WTC11 (cell line): Measurements from ENCODE around the gene HS1BP3. TPM values are rescaled to one million over a fixed set of nuclear protein-coding genes. Genes with fewer than 3 reads are reported as not detected.

ENCODE experiments used
- ATAC-seq: fragments of 200-7000 bp; cut with Tn5 transposase; 2 replicates; pipeline ENCODE4 v1.10.0; 2021; ENCODE audit warnings: mild to moderate bottlenecking, moderate library complexity
- CTCF ChIA-PET: fragments of 300-600 bp; sonication (Branson Sonifier 250); formaldehyde crosslinking; loops from one replicate; lab custom pipeline; 2021; ENCODE audit warnings: antibody characterized with exemption; lab: Charles Lee
- POLR2A ChIA-PET: fragments of 350-600 bp; sonication (Branson Sonifier 250); formaldehyde crosslinking; loops from one replicate; lab custom pipeline; 2021; ENCODE audit warnings: antibody characterized with exemption; lab: Charles Lee
- DNase-seq: peaks from one replicate; pipeline ENCODE4 v3.0.0; 2021; ENCODE audit warnings: low spot score
- H3K27ac Mint-ChIP-seq: 2 replicates; pipeline ENCODE4 v1.8.0; 2021; ENCODE audit warnings: mixed read lengths
- H3K27me3 Mint-ChIP-seq: 2 replicates; pipeline ENCODE4 v1.8.0; 2021; ENCODE audit warnings: low read depth, mild to moderate bottlenecking, moderate library complexity, mixed read lengths
- H3K36me3 Mint-ChIP-seq: 2 replicates; pipeline ENCODE4 v1.8.0; 2021; ENCODE audit warnings: mixed read lengths
- H3K4me1 Mint-ChIP-seq: 2 replicates; pipeline ENCODE4 v1.8.0; 2022; ENCODE audit warnings: mixed read lengths
- H3K4me3 Mint-ChIP-seq: 2 replicates; pipeline ENCODE4 v1.8.0; 2021; ENCODE audit warnings: mild to moderate bottlenecking, moderate library complexity, mixed read lengths
- H3K9me3 Mint-ChIP-seq: 2 replicates; pipeline ENCODE4 v1.8.0; 2021; ENCODE audit warnings: mixed read lengths
- ATF1 ChIP-seq: sonication (generic); formaldehyde crosslinking; IDR thresholded peaks from 2 replicates; pipeline ENCODE4 v1.8.1; 2023; ENCODE audit warnings: mild to moderate bottlenecking, moderate library complexity, missing genetic modification reagents
- CBFB ChIP-seq: sonication (generic); formaldehyde crosslinking; IDR thresholded peaks from 2 replicates; pipeline ENCODE4 v1.8.1; 2022; ENCODE audit warnings: mild to moderate bottlenecking, low read depth, missing genetic modification reagents
- ELF4 ChIP-seq: sonication (generic); formaldehyde crosslinking; IDR thresholded peaks from 2 replicates; pipeline ENCODE4 v1.8.1; 2022; ENCODE audit warnings: low read depth, mild to moderate bottlenecking, moderate library complexity, missing genetic modification reagents
- ESRRA ChIP-seq: sonication (generic); formaldehyde crosslinking; IDR thresholded peaks from 2 replicates; pipeline ENCODE4 v1.8.1; 2022; ENCODE audit warnings: mild to moderate bottlenecking, missing genetic modification reagents, borderline replicate concordance
- ETV6 ChIP-seq: sonication (generic); formaldehyde crosslinking; IDR thresholded peaks from 2 replicates; pipeline ENCODE4 v1.8.1; 2022; ENCODE audit warnings: mild to moderate bottlenecking, missing genetic modification reagents
- FOXP1 ChIP-seq: sonication (generic); formaldehyde crosslinking; IDR thresholded peaks from 2 replicates; pipeline ENCODE4 v1.8.0; 2022; ENCODE audit warnings: missing genetic modification reagents, mild to moderate bottlenecking, moderate library complexity, borderline replicate concordance
- JAZF1 ChIP-seq: fragments of 250-450 bp; sonication (Bioruptor Pico); IDR thresholded peaks from 2 replicates; pipeline ENCODE4 v1.9.0; 2021; ENCODE audit warnings: moderate library complexity, mild to moderate bottlenecking, inconsistent platforms
- MYBL2 ChIP-seq: sonication (generic); formaldehyde crosslinking; IDR thresholded peaks from 2 replicates; pipeline ENCODE4 v1.8.1; 2023; ENCODE audit warnings: mild to moderate bottlenecking, moderate library complexity, missing genetic modification reagents
- NFE2L1 ChIP-seq: sonication (generic); formaldehyde crosslinking; IDR thresholded peaks from 2 replicates; pipeline ENCODE4 v1.8.1; 2023; ENCODE audit warnings: missing genetic modification reagents
- OVOL2 ChIP-seq: fragments of 250-450 bp; sonication (Bioruptor Pico); IDR thresholded peaks from 2 replicates; pipeline ENCODE4 v1.9.0; 2021; ENCODE audit warnings: mild to moderate bottlenecking, borderline replicate concordance
- SOX15 ChIP-seq: fragments of 250-450 bp; sonication (Bioruptor Pico); IDR thresholded peaks from 2 replicates; pipeline ENCODE4 v1.9.0; 2021; ENCODE audit warnings: mild to moderate bottlenecking
- SP1 ChIP-seq: sonication (generic); formaldehyde crosslinking; conservative IDR thresholded peaks from 2 replicates; pipeline ENCODE4 v1.8.1; 2022; ENCODE audit warnings: missing genetic modification reagents
- TEAD1 ChIP-seq: sonication (generic); formaldehyde crosslinking; IDR thresholded peaks from 2 replicates; pipeline ENCODE4 v1.8.0; 2022; ENCODE audit warnings: mild to moderate bottlenecking, missing genetic modification reagents
- TP53 ChIP-seq: sonication (generic); formaldehyde crosslinking; IDR thresholded peaks from 2 replicates; pipeline ENCODE4 v1.8.1; 2023; ENCODE audit warnings: mild to moderate bottlenecking, missing genetic modification reagents
- ZNF232 ChIP-seq: sonication (generic); formaldehyde crosslinking; IDR thresholded peaks from 2 replicates; pipeline ENCODE4 v1.8.0; 2022; ENCODE audit warnings: mild to moderate bottlenecking, missing genetic modification reagents
- ZNF423 ChIP-seq: fragments of 250-450 bp; sonication (Bioruptor Pico); IDR thresholded peaks from 2 replicates; pipeline ENCODE4 v2.1.2; 2022; ENCODE audit warnings: mild to moderate bottlenecking, moderate library complexity
- total RNA-seq: library from RNA; stranded (reverse); gene quantifications from 3 replicates; pipeline ENCODE4 v1.2.3, GENCODE V29; 2021
- TF ChIP-seq, protein P1 (sequence below): sonication (generic); formaldehyde crosslinking; IDR thresholded peaks from 2 replicates; pipeline ENCODE4 v1.8.1; 2022; ENCODE audit warnings: mild to moderate bottlenecking, missing genetic modification reagents, moderate library complexity, borderline replicate concordance
- TF ChIP-seq, protein P2 (sequence below): sonication (generic); formaldehyde crosslinking; IDR thresholded peaks from 2 replicates; pipeline ENCODE4 v1.8.1; 2022; ENCODE audit warnings: mild to moderate bottlenecking, moderate library complexity, missing genetic modification reagents
- TF ChIP-seq, protein P3 (sequence below): sonication (generic); formaldehyde crosslinking; IDR thresholded peaks from 2 replicates; pipeline ENCODE4 v1.8.1; 2023; ENCODE audit warnings: mild to moderate bottlenecking, missing genetic modification reagents
- TF ChIP-seq, protein P4 (sequence below): fragments of 250-450 bp; sonication (Bioruptor Pico); IDR thresholded peaks from 2 replicates; pipeline ENCODE4 v1.9.0; 2021; ENCODE audit warnings: mild to moderate bottlenecking
- TF ChIP-seq, protein P5 (sequence below): sonication (generic); formaldehyde crosslinking; IDR thresholded peaks from 2 replicates; pipeline ENCODE4 v1.8.0; 2023; ENCODE audit warnings: mild to moderate bottlenecking, missing genetic modification reagents
- TF ChIP-seq, protein P6 (sequence below): sonication (generic); formaldehyde crosslinking; IDR thresholded peaks from 2 replicates; pipeline ENCODE4 v1.8.0; 2023; ENCODE audit warnings: missing genetic modification reagents

HS1BP3 gene
- total RNA-seq, 1 experiment from 2014 or later: 17.9 TPM

DNA sequence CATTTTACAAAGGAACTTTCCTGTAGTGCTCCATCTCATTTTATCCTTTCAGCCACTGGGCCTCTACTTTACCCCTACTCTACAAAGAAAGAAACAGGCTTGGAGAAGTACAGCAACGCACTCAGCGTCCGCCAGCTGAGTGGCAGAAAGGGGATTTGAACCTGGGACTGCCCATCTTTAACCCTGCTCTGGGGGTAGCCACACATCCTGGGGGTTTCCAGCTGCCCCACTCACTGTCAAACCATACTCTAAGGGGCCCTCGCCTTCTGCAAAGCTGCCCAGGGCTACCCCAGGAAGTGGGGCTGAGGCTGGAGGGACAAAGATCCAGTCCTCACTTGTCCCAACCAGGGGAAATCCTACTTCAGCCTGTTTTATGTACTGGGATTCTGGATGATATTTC lies 17.9 kb downstream of the HS1BP3 start:
- CTCF ChIA-PET: interaction anchor here (1.2 to 6.2 kb wide), 4 partner anchors 9 to 187 kb away, joined by 3 to 118 read pairs (median 6); partner anchors contain the start of genes HS1BP3 and RHOB
- no peak for DNase-seq
- H3K27ac Mint-ChIP-seq: no peak overlapping the region
- TF ChIP-seq, protein P1, sequence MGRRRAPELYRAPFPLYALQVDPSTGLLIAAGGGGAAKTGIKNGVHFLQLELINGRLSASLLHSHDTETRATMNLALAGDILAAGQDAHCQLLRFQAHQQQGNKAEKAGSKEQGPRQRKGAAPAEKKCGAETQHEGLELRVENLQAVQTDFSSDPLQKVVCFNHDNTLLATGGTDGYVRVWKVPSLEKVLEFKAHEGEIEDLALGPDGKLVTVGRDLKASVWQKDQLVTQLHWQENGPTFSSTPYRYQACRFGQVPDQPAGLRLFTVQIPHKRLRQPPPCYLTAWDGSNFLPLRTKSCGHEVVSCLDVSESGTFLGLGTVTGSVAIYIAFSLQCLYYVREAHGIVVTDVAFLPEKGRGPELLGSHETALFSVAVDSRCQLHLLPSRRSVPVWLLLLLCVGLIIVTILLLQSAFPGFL (CRISPR knock-in tag): no peak
- no peak for TF ChIP-seq TP53 (CRISPR knock-in tag)
- no peak for TF ChIP-seq OVOL2 (CRISPR knock-in tag)
- TF ChIP-seq, protein P2, sequence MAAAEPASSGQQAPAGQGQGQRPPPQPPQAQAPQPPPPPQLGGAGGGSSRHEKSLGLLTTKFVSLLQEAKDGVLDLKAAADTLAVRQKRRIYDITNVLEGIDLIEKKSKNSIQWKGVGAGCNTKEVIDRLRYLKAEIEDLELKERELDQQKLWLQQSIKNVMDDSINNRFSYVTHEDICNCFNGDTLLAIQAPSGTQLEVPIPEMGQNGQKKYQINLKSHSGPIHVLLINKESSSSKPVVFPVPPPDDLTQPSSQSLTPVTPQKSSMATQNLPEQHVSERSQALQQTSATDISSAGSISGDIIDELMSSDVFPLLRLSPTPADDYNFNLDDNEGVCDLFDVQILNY (CRISPR knock-in tag): no peak
- no peak for TF ChIP-seq NFE2L1 (CRISPR knock-in tag)
- TF ChIP-seq ZNF232 (CRISPR knock-in tag): no peak
- no peak for TF ChIP-seq ZNF423
- TF ChIP-seq JAZF1 (CRISPR knock-in tag): no peak
- TF ChIP-seq, protein P3, sequence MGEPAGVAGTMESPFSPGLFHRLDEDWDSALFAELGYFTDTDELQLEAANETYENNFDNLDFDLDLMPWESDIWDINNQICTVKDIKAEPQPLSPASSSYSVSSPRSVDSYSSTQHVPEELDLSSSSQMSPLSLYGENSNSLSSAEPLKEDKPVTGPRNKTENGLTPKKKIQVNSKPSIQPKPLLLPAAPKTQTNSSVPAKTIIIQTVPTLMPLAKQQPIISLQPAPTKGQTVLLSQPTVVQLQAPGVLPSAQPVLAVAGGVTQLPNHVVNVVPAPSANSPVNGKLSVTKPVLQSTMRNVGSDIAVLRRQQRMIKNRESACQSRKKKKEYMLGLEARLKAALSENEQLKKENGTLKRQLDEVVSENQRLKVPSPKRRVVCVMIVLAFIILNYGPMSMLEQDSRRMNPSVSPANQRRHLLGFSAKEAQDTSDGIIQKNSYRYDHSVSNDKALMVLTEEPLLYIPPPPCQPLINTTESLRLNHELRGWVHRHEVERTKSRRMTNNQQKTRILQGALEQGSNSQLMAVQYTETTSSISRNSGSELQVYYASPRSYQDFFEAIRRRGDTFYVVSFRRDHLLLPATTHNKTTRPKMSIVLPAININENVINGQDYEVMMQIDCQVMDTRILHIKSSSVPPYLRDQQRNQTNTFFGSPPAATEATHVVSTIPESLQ (CRISPR knock-in tag): no peak
- TF ChIP-seq, all 79 proteins: peak for 0
- H3K4me1 Mint-ChIP-seq: peaks cover 33% of the 10 kb centered on the region
- POLR2A ChIA-PET: interaction anchor here (4.2 kb wide), 1 partner anchor 186 kb away, joined by 42 read pairs; the partner anchor contains the start of gene RHOB
- no peaks in the 10 kb centered on the region for H3K27me3 Mint-ChIP-seq
- no peaks in the 10 kb centered on the region for H3K36me3 Mint-ChIP-seq
- ATAC-seq: no peak
- H3K4me3 Mint-ChIP-seq: no peak overlapping the region
- H3K9me3 Mint-ChIP-seq: no peaks in the 10 kb centered on the region

DNA sequence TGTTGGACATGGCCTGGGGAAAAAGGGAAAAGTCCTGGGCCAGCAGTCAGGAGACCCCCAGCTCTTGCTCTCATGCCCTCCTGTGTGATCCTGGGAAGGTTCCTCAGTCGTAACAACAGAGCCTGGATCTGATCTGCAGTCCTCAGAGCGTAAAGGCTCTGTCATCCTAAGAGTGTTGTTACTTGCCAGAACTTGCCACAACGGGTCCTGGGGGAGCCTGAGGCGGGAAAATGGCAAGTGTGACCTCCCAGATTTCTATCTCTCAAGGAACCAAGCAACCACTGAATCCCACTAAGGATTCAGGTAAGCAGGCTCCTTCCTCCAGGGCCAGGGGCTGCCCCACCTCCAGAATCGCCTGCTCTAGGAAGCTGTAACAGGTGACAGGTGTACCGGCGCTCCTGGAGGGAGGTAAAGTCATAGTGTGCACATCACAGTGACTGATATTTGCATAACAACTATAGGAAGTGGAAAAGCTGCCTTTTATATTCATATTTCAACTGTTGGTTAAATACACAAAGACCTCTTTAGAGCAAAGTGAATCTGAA lies 18.4 kb downstream of the HS1BP3 start:
- CTCF ChIA-PET: interaction anchor here (1.2 to 6.2 kb wide), 4 partner anchors 10 to 187 kb away, joined by 3 to 118 read pairs (median 6); partner anchors contain the start of genes HS1BP3 and RHOB
- no peak for DNase-seq
- Mint-ChIP-seq H3K9me3 (no peaks in the 10 kb centered on the region), H3K27me3 (no peaks in the 10 kb centered on the region), H3K4me3 (no peak overlapping the region), H3K4me1 (peaks cover 33% of the 10 kb centered on the region), H3K36me3 (no peaks in the 10 kb centered on the region), H3K27ac (no peak overlapping the region)
- POLR2A ChIA-PET: interaction anchor here (4.2 kb wide), 1 partner anchor 185 kb away, joined by 42 read pairs; the partner anchor contains the start of gene RHOB
- no peak for ATAC-seq
- TF ChIP-seq ATF1 (CRISPR knock-in tag): no peak
- TF ChIP-seq, protein P4, sequence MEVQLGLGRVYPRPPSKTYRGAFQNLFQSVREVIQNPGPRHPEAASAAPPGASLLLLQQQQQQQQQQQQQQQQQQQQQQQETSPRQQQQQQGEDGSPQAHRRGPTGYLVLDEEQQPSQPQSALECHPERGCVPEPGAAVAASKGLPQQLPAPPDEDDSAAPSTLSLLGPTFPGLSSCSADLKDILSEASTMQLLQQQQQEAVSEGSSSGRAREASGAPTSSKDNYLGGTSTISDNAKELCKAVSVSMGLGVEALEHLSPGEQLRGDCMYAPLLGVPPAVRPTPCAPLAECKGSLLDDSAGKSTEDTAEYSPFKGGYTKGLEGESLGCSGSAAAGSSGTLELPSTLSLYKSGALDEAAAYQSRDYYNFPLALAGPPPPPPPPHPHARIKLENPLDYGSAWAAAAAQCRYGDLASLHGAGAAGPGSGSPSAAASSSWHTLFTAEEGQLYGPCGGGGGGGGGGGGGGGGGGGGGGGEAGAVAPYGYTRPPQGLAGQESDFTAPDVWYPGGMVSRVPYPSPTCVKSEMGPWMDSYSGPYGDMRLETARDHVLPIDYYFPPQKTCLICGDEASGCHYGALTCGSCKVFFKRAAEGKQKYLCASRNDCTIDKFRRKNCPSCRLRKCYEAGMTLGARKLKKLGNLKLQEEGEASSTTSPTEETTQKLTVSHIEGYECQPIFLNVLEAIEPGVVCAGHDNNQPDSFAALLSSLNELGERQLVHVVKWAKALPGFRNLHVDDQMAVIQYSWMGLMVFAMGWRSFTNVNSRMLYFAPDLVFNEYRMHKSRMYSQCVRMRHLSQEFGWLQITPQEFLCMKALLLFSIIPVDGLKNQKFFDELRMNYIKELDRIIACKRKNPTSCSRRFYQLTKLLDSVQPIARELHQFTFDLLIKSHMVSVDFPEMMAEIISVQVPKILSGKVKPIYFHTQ: no peak
- TF ChIP-seq, protein P5, sequence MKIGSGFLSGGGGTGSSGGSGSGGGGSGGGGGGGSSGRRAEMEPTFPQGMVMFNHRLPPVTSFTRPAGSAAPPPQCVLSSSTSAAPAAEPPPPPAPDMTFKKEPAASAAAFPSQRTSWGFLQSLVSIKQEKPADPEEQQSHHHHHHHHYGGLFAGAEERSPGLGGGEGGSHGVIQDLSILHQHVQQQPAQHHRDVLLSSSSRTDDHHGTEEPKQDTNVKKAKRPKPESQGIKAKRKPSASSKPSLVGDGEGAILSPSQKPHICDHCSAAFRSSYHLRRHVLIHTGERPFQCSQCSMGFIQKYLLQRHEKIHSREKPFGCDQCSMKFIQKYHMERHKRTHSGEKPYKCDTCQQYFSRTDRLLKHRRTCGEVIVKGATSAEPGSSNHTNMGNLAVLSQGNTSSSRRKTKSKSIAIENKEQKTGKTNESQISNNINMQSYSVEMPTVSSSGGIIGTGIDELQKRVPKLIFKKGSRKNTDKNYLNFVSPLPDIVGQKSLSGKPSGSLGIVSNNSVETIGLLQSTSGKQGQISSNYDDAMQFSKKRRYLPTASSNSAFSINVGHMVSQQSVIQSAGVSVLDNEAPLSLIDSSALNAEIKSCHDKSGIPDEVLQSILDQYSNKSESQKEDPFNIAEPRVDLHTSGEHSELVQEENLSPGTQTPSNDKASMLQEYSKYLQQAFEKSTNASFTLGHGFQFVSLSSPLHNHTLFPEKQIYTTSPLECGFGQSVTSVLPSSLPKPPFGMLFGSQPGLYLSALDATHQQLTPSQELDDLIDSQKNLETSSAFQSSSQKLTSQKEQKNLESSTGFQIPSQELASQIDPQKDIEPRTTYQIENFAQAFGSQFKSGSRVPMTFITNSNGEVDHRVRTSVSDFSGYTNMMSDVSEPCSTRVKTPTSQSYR (CRISPR knock-in tag): no peak
- no peak for TF ChIP-seq ETV6 (CRISPR knock-in tag)
- TF ChIP-seq ESRRA (CRISPR knock-in tag): no peak
- TF ChIP-seq SOX15 (CRISPR knock-in tag): no peak
- TF ChIP-seq, protein P6, sequence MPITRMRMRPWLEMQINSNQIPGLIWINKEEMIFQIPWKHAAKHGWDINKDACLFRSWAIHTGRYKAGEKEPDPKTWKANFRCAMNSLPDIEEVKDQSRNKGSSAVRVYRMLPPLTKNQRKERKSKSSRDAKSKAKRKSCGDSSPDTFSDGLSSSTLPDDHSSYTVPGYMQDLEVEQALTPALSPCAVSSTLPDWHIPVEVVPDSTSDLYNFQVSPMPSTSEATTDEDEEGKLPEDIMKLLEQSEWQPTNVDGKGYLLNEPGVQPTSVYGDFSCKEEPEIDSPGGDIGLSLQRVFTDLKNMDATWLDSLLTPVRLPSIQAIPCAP (CRISPR knock-in tag): no peak
- no peak for TF ChIP-seq TEAD1 (CRISPR knock-in tag)
- no peak for TF ChIP-seq CBFB
- TF ChIP-seq, protein P3 (CRISPR knock-in tag): no peak
- TF ChIP-seq FOXP1 (CRISPR knock-in tag): no peak
- TF ChIP-seq SP1 (CRISPR knock-in tag): no peak
- TF ChIP-seq MYBL2 (CRISPR knock-in tag): no peak
- TF ChIP-seq ELF4 (CRISPR knock-in tag): no peak
